Activated CD8-positive, alpha-beta T cell treated with anti-CD3 and anti-CD28 coated beads for 36 hours (primary cell): ENCODE measurements around the gene PGS1. TPM values are rescaled to one million over a fixed set of nuclear protein-coding genes. Genes with fewer than 3 reads are reported as not detected.

Source experiments
- ATAC-seq: fragments of 200-7000 bp; cut with Tn5 transposase; one replicate; pipeline ENCODE4 v1.10.0; 2021; ENCODE audit warnings: mild to moderate bottlenecking, moderate library complexity
- CTCF ChIA-PET: fragments of 350-600 bp; sonication (Branson Sonifier 250); formaldehyde crosslinking; loops from one replicate; lab custom pipeline; 2021; ENCODE audit warnings: antibody characterized with exemption; lab: Charles Lee
- POLR2A ChIA-PET: fragments of 350-600 bp; sonication (Branson Sonifier 250); formaldehyde crosslinking; loops from one replicate; lab custom pipeline; 2021; ENCODE audit warnings: antibody characterized with exemption; lab: Charles Lee
- DNase-seq: peaks from one replicate; pipeline ENCODE4 v3.0.0-alpha.2; 2020
- H3K27ac Mint-ChIP-seq: one replicate; pipeline ENCODE4 v1.8.0; 2021; ENCODE audit warnings: mild to moderate bottlenecking, mixed read lengths
- H3K27me3 Mint-ChIP-seq: one replicate; pipeline ENCODE4 v1.8.0; 2021; ENCODE audit warnings: mixed read lengths
- H3K36me3 Mint-ChIP-seq: one replicate; pipeline ENCODE4 v1.8.0; 2021; ENCODE audit warnings: low read depth, mixed read lengths
- H3K4me1 Mint-ChIP-seq: one replicate; pipeline ENCODE4 v1.8.0; 2021; ENCODE audit warnings: low read depth, mixed read lengths
- H3K4me3 Mint-ChIP-seq: one replicate; pipeline ENCODE4 v1.8.0; 2021; ENCODE audit warnings: mild to moderate bottlenecking, moderate library complexity, mixed read lengths
- H3K9me3 Mint-ChIP-seq: one replicate; pipeline ENCODE4 v1.8.0; 2021; ENCODE audit warnings: mixed read lengths
- intact Hi-C: fragments of 100-400 bp; cut with micrococcal nuclease; formaldehyde crosslinking; loops from one replicate; pipeline ENCODE4 v1.10.0; 2022
- total RNA-seq, 2 experiments: library from RNA; stranded (reverse); gene quantifications; one replicate each; pipeline ENCODE4 v1.2.3, GENCODE V29; 2021
- TF ChIP-seq, protein P1 (sequence below): fragments of 200-600 bp; IDR thresholded peaks from one replicate; pipeline ENCODE4 v1.8.0; 2022; ENCODE audit warnings: antibody characterized with exemption, mild to moderate bottlenecking

PGS1 gene
- total RNA-seq, 2 experiments from 2014 or later = 42.1 to 43.3 TPM

DNA sequence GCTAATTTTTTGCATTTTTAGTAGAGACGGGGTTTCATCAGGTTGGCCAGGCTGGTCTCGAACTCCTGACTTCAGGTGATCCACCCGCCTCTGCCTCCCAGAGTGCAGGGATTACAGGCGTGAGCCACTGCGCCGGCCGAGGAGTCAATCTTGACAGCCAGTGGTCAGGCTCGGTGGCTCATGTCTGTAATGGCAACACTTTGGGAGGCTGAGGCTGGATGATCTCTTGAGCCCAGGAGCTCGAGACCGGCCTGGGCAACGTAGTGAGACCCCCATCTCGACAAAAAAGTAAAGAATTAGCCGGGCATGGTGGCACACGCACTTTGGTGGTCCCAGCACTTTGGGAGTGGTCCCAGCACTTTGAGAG is 608 bp upstream of the PGS1 start:
- Mint-ChIP-seq H3K36me3 (peaks cover 27% of the 10 kb centered on the region), H3K27ac (peak overlapping the region; percentile 73), H3K27me3 (no peaks in the 10 kb centered on the region), H3K4me1 (peaks cover 39% of the 10 kb centered on the region), H3K4me3 (peak overlapping the region; percentile 98), H3K9me3 (no peaks in the 10 kb centered on the region)
- ChIA-PET CTCF (interaction anchor here (1.0 to 4.8 kb wide), 3 partner anchors 13 to 44 kb away, joined by 3 to 27 read pairs (median 10); partner anchors contain the start of gene SOCS3), POLR2A (interaction anchor here (1.2 to 1.8 kb wide), 3 partner anchors 10 to 14 kb away, joined by 3 to 6 read pairs (median 5); no protein-coding TSS in a partner anchor)
- DNase-seq = no peak
- intact Hi-C loops = no loop called here
- TF ChIP-seq, protein P1, sequence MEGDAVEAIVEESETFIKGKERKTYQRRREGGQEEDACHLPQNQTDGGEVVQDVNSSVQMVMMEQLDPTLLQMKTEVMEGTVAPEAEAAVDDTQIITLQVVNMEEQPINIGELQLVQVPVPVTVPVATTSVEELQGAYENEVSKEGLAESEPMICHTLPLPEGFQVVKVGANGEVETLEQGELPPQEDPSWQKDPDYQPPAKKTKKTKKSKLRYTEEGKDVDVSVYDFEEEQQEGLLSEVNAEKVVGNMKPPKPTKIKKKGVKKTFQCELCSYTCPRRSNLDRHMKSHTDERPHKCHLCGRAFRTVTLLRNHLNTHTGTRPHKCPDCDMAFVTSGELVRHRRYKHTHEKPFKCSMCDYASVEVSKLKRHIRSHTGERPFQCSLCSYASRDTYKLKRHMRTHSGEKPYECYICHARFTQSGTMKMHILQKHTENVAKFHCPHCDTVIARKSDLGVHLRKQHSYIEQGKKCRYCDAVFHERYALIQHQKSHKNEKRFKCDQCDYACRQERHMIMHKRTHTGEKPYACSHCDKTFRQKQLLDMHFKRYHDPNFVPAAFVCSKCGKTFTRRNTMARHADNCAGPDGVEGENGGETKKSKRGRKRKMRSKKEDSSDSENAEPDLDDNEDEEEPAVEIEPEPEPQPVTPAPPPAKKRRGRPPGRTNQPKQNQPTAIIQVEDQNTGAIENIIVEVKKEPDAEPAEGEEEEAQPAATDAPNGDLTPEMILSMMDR = no peak
- ATAC-seq = no peak

DNA sequence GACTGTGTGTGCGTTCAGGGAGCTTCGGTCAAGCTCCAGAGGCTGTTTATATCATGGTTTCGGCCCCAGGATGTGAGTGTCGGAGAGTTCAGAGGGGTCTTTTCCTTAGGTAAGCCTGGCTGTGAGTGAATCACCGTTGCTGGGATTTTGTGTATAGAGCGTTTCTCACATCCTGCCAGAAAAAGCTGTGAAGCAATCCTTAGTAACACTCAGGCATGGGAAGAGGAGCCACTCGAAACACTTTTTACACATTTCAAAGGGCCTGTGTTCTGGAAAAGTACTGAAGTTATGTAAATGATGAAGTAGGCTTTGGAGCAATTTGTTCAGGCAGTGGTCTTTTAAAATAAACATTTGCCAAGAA is 662 bp downstream of the PGS1 start:
- POLR2A ChIA-PET = interaction anchor here (0.6 to 1.8 kb wide), 4 partner anchors 9 to 115 kb away, joined by 3 to 8 read pairs (median 4); no protein-coding TSS in a partner anchor
- no peaks in the 10 kb centered on the region for H3K9me3 Mint-ChIP-seq
- intact Hi-C loops = no loop called here
- H3K27ac Mint-ChIP-seq = peak overlapping the region; percentile 94
- no peaks in the 10 kb centered on the region for H3K27me3 Mint-ChIP-seq
- H3K36me3 Mint-ChIP-seq = peaks cover 39% of the 10 kb centered on the region
- CTCF ChIA-PET = interaction anchor here (2.6 to 4.8 kb wide), 2 partner anchors 19 to 43 kb away, joined by 10 to 27 read pairs; partner anchors contain the start of gene SOCS3
- TF ChIP-seq, protein P1 = no peak
- H3K4me1 Mint-ChIP-seq = peaks cover 52% of the 10 kb centered on the region
- peak overlapping the region; percentile 98 for H3K4me3 Mint-ChIP-seq
- no peak for DNase-seq
- no peak for ATAC-seq

DNA sequence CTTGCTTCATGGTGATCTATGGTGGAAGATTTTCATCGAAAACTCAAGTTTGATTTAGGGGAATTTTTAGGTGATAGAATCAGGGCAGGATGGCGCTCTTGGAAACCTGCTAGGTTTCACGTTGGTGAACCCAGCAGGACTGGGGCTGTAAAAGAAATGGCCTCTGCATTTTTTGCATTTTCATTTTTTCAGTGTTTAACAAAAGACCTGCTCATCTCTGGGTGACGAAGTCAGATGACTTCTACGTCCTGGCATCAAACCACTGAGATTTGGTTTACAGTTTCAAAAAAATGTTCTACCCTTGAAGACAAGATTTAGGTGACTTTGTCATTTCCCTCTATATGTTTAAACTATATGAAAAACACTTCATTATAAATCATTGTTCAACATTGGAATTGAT is 1.9 kb downstream of the PGS1 start:
- peak overlapping the region; percentile 98 for H3K4me3 Mint-ChIP-seq
- ChIA-PET POLR2A (interaction anchor here (2.2 kb wide), 1 partner anchor 39 kb away, joined by 8 read pairs; no protein-coding TSS in a partner anchor), CTCF (interaction anchor here (0.7 to 4.8 kb wide), 3 partner anchors 21 to 94 kb away, joined by 3 to 27 read pairs (median 3); partner anchors contain the start of gene SOCS3)
- H3K27ac Mint-ChIP-seq = peak overlapping the region; percentile 86
- H3K4me1 Mint-ChIP-seq = peaks cover 63% of the 10 kb centered on the region
- H3K27me3 Mint-ChIP-seq = no peaks in the 10 kb centered on the region
- no peak for DNase-seq
- H3K9me3 Mint-ChIP-seq = no peaks in the 10 kb centered on the region
- H3K36me3 Mint-ChIP-seq = peaks cover 43% of the 10 kb centered on the region
- no peak for ATAC-seq
- TF ChIP-seq, protein P1 = no peak
- intact Hi-C loops = no loop called here

DNA sequence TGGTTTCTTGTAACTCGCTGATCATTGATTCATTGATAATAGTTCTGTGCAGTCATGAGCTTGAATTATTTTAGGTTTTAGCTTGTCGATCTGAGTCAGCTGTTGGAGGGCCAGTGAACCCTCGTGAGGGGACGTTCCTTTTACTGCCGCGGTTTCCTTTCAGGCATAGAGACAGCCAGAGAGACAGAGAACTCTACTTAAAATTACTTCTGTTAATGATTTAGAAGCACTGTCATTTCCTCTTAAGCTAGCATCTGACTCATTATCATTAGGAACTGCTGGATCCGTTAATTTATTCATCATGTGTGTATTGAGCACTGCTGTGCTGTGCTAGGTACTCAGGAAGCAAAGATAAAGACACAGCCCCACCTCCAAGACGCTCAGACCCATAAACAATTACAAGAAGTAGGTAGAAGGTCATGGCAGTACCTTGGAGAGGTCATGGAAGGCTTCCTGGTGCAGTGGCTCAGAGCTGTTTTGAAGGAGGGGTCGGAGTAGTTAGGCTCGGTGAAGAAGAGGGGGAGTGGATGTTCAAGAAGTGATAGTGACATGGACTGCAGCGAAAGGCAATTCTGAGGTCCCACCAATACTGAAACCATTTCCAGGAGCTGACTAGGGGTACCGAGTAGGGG is 3.3 kb downstream of the PGS1 start:
- H3K9me3 Mint-ChIP-seq = no peaks in the 10 kb centered on the region
- H3K4me3 Mint-ChIP-seq = peak overlapping the region; percentile 98
- peak; percentile 43 for ATAC-seq
- DNase-seq = peak; percentile 66
- TF ChIP-seq, protein P1 = no peak
- CTCF ChIA-PET = interaction anchor here (1.0 to 1.9 kb wide), 9 partner anchors 19 to 244 kb away, joined by 3 to 10 read pairs (median 3); no protein-coding TSS in a partner anchor
- H3K4me1 Mint-ChIP-seq = peaks cover 75% of the 10 kb centered on the region
- H3K27me3 Mint-ChIP-seq = no peaks in the 10 kb centered on the region
- intact Hi-C loops = no loop called here
- peak overlapping the region; percentile 86 for H3K27ac Mint-ChIP-seq
- H3K36me3 Mint-ChIP-seq = peaks cover 50% of the 10 kb centered on the region
- POLR2A ChIA-PET = interaction anchor here (1.0 to 2.2 kb wide), 6 partner anchors 10 to 84 kb away, joined by 3 to 8 read pairs (median 4); no protein-coding TSS in a partner anchor
